Cortex of kidney (tissue), 1 donor: ENCODE data around the gene RNASE9.
"Not testable (repeated sequence)": the region's sequence is repeated elsewhere in the genome, so short reads cannot be mapped to it uniquely, and the experiment has no call there.

Experiments
- DNase-seq: peaks from one replicate; lab custom pipeline; 2025; lab: John Stamatoyannopoulos, UW

The RNASE9 gene

DNA sequence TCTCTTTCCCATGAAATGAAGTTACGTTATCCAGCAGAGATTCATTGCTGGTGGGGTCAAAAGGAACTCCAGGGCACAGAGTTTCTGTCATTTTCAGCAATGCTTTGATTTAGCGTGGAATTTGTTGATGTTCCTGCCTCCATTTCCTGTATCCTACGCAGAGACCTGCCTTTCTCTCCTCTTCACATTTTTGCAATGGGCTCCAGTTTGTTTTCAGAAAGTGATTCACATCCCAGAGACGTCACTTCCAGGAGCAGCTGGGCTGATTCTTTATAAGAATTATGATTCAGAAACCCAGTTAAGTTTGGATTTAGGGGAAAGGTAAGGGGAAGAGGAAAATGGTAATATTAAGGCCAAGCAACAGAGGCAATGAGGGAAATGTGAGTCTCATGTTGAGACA lies 43.9 kb downstream of the RNASE9 start:
- DNase-seq: no peak

GRCh38 chr14:20515846-20516245 lies 45.0 kb downstream of the RNASE9 start:
- DNase-seq: no peak

DNA sequence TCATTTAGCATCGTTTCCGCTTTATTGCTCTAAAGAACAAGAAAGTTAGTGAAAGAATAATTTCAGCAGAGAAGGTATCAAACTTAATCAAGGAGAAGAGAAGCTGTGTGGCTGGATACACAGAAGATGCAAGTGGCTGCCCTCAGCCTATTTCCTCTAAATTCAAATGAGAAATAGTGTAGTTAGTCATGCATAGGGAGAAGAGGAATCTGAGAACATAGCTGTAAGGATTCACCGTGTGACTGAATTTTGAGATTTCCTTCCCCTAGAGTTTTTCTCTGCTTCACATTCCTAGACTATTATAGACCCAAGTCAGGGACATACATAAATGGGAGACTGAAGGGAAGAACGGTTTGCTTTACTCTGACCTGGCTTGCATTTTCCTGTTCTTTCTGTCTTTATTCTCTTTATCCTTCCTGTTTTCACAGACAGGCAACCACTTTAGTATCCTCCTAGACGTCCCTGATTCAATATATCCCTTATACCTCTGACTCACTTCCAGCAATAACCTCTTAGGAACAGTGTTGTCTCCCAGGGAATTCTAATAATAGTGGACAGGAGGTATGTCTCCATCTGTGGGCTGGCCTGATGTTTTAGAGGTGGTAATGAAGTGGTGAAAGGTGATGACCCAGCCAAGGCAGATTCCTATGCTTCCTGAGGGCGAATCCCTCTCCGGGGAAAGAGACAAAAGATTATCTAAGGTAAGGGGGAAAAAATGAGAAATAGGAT lies 48.5 kb downstream of the RNASE9 start:
- no peak for DNase-seq

DNA sequence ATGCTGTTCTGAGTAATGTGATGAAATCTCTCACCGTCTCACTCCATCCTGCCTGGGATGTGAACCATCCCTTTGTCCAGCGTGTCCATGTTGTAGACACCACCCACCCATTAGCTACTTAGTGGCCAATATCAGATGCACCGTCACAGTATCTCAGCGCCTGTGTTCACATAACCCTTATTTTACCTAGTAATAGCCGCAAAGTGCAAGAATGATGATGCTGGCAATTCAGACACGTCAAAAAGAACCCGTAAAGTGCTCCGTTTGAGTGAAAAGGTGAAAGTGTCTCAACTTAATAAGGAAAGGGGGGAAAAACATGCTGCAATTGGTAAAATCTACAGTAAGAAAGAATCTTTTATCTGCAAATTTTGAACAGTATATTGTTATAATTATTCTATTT lies 52.5 kb downstream of the RNASE9 start:
- no peak for DNase-seq

- DNase-seq: not testable (repeated sequence)
Measured at GRCh38 chr14:20507537-20507936, 53.3 kb downstream of the RNASE9 start.

DNA sequence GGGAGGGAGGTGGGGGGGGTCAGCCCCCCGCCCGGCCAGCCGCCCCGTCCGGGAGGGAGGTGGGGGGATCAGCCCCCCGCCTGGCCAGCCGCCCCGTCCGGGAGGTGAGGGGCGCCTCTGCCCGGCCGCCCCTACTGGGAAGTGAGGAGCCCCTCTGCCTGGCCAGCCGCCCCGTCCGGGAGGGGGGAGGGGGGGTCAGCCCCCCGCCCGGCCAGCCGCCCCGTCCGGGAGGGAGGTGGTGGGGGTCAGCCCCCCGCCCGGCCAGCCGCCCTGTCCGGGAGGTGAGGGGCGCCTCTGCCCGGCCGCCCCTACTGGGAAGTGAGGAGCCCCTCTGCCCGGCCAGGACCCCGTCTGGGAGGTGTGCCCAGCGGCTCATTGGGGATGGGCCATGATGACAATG lies 54.1 kb downstream of the RNASE9 start:
- DNase-seq: not testable (repeated sequence)

DNA sequence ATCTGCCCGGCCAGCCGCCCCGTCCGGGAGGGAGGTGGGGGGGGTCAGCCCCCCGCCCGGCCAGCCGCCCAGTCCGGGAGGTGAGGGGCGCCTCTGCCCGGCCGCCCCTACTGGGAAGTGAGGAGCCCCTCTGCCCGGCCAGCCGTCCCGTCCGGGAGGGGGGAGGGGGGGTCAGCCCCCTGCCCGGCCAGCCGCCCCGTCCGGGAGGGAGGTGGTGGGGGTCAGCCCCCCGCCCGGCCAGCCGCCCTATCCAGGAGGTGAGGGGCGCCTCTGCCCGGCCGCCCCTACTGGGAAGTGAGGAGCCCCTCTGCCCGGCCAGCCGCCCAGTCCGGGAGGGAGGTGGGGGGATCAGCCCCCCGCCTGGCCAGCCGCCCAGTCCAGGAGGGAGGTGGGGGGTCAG lies 54.6 kb downstream of the RNASE9 start:
- not testable (repeated sequence) for DNase-seq
